Measurements from ENCODE around the gene CTDSPL. TPM values are rescaled to one million over a fixed set of nuclear protein-coding genes. Genes with fewer than 3 reads are reported as not detected.

Gene CTDSPL
- total RNA-seq, 2 donors from 2014 or later, result 59.3 to 60.3 TPM

DNA sequence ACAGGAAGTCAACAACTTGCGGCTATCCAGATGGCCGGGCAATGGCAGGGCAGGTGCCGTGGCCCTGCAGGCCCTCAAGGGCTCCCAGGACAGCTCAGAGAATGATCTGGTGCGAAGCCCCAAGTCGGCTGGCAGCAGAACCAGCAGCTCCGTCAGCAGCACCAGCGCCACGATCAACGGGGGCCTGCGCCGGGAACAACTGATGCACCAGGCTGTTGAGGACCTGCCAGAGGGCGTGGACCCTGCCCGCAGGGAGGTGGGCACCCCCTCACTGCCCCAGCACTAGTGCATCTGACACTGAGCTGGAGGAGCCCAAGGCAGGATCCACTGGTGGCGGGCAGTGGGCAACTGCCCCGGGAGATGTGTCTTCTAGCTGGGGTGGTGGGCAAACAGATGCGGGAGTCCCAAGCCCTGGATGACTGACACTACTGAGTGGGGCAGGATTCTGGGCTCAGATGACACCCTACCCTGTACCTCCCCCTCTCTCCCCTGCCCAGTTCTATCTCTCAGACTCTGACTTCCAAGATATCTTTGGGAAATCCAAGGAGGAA lies 144.8 kb downstream of the CTDSPL start:
- no peak for DNase-seq (ENCODE audit: low spot score)
- intact Hi-C loops (cut with DNase I), result no loop called here

DNA sequence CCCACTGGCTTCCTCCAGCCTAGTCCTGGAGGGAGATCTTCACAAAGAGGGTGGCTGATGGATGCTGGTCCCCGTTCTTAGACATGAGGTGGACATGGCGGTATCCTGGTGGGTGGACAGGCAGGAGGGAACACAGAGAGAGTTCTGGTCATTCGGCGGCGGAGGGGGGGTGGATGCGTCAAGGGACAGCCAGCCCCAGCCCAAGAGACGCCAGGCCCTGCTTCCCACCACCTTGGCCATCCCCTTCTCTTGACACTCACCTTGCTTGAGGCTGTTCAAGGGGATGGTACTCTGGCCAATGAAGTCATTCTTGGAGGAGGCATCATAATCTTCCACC lies 146.0 kb downstream of the CTDSPL start:
- Histone ChIP-seq H3K27ac (no peak overlapping the region), H3K36me3 (peaks cover 3 to 6% of the 10 kb centered on the region in 2 donors), H3K4me1 (replicated peaks) (peaks cover 16% of the 10 kb centered on the region), H3K4me3 (no peak overlapping the region), H3K27me3 (replicated peaks; ENCODE audit: insufficient read depth) (no peaks in the 10 kb centered on the region), H3K9me3 (no peaks in the 10 kb centered on the region)
- TF ChIP-seq, protein P1, sequence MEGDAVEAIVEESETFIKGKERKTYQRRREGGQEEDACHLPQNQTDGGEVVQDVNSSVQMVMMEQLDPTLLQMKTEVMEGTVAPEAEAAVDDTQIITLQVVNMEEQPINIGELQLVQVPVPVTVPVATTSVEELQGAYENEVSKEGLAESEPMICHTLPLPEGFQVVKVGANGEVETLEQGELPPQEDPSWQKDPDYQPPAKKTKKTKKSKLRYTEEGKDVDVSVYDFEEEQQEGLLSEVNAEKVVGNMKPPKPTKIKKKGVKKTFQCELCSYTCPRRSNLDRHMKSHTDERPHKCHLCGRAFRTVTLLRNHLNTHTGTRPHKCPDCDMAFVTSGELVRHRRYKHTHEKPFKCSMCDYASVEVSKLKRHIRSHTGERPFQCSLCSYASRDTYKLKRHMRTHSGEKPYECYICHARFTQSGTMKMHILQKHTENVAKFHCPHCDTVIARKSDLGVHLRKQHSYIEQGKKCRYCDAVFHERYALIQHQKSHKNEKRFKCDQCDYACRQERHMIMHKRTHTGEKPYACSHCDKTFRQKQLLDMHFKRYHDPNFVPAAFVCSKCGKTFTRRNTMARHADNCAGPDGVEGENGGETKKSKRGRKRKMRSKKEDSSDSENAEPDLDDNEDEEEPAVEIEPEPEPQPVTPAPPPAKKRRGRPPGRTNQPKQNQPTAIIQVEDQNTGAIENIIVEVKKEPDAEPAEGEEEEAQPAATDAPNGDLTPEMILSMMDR (IDR thresholded peaks at IDR 0.05), result no peak
- TF ChIP-seq POLR2A (IDR thresholded peaks at IDR 0.05), result no peak
- no peak for TF ChIP-seq POLR2AphosphoS5 (IDR thresholded peaks at IDR 0.05)
- intact Hi-C loops (cut with DNase I), result no loop called here
- 95% methylated on average over 7 of the region's 7 CpGs for WGBS
- no peak for DNase-seq (ENCODE audit: low spot score)

More for the DNA sequence above, 144.8 kb downstream of the CTDSPL start:
- no peak for TF ChIP-seq POLR2AphosphoS5 (IDR thresholded peaks at IDR 0.05)
- TF ChIP-seq POLR2A (IDR thresholded peaks at IDR 0.05), result no peak
- TF ChIP-seq, protein P1 (IDR thresholded peaks at IDR 0.05), result no peak
- 90% methylated on average over 16 of the region's 16 CpGs for WGBS
- Histone ChIP-seq H3K27me3 (replicated peaks; ENCODE audit: insufficient read depth) (no peaks in the 10 kb centered on the region), H3K9me3 (no peaks in the 10 kb centered on the region), H3K4me3 (no peak overlapping the region), H3K4me1 (replicated peaks) (peaks cover 16% of the 10 kb centered on the region), H3K27ac (no peak overlapping the region), H3K36me3 (peaks cover 3 to 6% of the 10 kb centered on the region in 2 donors)

DNA sequence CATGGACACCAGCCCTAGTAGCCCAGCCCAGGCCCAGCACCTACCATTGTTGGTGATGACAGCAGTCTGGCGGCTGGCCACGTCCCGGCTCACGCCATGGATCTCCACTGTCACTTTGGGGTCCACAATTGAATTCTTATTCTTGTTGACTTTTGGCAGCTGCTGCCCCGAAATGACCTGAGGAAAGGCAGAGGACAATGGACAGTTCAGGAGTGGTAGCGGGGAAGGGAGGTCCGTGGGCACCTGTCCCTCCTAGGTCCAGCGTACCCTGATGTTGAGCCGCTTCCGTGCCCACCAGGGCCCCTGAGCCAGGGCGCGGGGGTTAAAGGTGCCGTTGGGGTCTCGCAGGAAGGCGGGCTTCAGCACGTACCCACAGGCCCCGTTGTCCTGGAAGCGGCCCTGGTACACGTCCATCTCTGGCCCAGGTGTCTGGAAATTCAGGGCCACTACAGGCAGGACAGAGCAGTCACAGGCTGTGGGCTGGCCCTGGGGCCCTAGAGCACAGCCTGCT lies 146.6 kb downstream of the CTDSPL start:
- intact Hi-C loops (cut with DNase I), result no loop called here
- no peak for TF ChIP-seq POLR2A (IDR thresholded peaks at IDR 0.05)
- TF ChIP-seq, protein P1 (IDR thresholded peaks at IDR 0.05), result no peak
- TF ChIP-seq POLR2AphosphoS5 (IDR thresholded peaks at IDR 0.05), result no peak
- Histone ChIP-seq H3K4me1 (replicated peaks) (peaks cover 16% of the 10 kb centered on the region), H3K9me3 (no peaks in the 10 kb centered on the region), H3K27me3 (replicated peaks; ENCODE audit: insufficient read depth) (no peaks in the 10 kb centered on the region), H3K27ac (no peak overlapping the region), H3K4me3 (no peak overlapping the region), H3K36me3 (peaks cover 3 to 6% of the 10 kb centered on the region in 2 donors)
- WGBS, result 93% methylated on average over 19 of the region's 19 CpGs
- no peak for DNase-seq (ENCODE audit: low spot score)

DNA sequence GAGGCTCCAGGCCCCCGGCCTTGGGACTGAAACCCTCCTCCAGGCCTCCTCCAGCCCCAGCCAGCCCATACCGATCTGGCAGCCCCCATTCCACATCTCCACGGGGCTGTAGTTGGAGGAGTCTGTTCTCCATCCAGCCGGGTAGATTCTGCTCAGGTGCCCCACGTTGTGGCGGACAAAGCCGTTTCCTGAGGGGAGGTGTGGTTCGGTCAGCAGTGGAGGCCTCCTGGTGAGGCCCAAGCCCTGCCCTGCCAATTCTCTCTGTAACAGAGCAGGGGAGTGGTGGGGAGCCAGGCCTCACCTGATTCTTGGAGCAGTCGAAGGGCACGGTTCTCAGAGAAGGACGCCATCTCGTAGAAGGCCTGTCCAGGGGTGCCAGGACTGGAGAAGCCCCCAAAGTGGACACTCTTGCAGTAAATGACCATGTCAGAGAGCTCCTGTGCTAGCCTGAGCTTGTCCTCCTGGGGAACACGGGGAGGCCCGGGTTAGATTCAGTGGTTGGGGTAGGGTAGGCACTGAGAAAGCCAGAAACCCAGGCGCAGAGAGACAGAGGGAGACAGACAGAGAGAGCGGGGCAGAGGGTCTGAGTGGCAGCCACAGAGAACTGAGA lies 147.4 kb downstream of the CTDSPL start:
- H3K4me1 ChIP-seq (replicated peaks), result peaks cover 14% of the 10 kb centered on the region
- no peaks in the 10 kb centered on the region for H3K27me3 ChIP-seq (replicated peaks; ENCODE audit: insufficient read depth)
- WGBS, result 89% methylated on average over 9 of the region's 16 CpGs
- no peak overlapping the region for H3K27ac ChIP-seq
- H3K36me3 ChIP-seq, result peaks cover 3 to 6% of the 10 kb centered on the region in 2 donors
- H3K9me3 ChIP-seq, result no peaks in the 10 kb centered on the region
- intact Hi-C loops (cut with DNase I), result no loop called here
- TF ChIP-seq POLR2A (IDR thresholded peaks at IDR 0.05), result no peak
- TF ChIP-seq, protein P1 (IDR thresholded peaks at IDR 0.05), result no peak
- no peak for TF ChIP-seq POLR2AphosphoS5 (IDR thresholded peaks at IDR 0.05)
- H3K4me3 ChIP-seq, result no peak overlapping the region
- no peak for DNase-seq (ENCODE audit: low spot score)

All from prostate gland (tissue), 2 donors.